Activated CD8-positive, alpha-beta memory T cell treated with anti-CD3 and anti-CD28 coated beads for 48 hours (primary cell): ENCODE data around the gene RYR1.
A peak's percentile ranks its signal among the peaks of the same experiment; 100 is the strongest.
"Not testable (repeated sequence)": the region's sequence is repeated elsewhere in the genome, so short reads cannot be mapped to it uniquely, and the experiment has no call there.

Source experiments
- DNase-seq, 3 experiments: peaks; one replicate each; pipeline ENCODE4 v3.0.0-alpha.2; 2020; ENCODE audit warnings: low read depth in 2 of 3, low spot score in 2 of 3

The RYR1 gene

DNA sequence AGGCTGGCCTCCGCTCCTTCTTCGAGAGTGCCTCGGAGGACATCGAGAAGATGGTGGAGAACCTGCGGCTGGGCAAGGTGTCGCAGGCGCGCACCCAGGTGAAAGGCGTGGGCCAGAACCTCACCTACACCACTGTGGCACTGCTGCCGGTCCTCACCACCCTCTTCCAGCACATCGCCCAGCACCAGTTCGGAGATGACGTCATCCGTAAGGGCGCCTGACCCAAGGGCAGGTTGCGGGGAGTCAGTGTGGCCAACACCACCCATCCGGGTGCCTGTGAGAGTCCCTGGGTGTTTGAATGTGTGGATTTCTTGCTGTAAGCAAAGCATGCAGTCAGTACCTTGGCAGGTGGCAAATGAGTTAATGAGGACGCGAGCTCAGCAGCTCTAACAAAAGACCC lies 78.8 kb downstream of the RYR1 start:
- no peak for DNase-seq

DNA sequence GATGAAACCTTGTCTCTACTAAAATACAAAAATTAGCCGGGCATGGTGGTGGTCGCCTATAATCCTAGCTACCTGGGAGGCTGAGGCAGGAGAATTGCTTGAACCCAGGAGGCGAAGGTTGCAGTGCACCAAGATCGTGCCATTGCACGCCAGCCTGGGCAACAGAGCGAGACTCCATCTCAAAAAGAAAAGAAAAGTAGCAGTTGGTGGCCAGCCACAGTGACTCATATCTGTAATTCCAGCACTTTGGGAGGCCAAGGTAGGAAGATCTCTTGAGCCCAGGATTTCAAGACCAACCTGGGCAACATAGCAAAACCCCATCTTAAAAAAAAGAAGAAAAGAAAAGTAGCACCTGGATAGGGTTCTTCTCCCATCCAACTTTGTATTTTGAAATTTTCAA lies 79.7 kb downstream of the RYR1 start:
- DNase-seq: not testable (repeated sequence)

DNA sequence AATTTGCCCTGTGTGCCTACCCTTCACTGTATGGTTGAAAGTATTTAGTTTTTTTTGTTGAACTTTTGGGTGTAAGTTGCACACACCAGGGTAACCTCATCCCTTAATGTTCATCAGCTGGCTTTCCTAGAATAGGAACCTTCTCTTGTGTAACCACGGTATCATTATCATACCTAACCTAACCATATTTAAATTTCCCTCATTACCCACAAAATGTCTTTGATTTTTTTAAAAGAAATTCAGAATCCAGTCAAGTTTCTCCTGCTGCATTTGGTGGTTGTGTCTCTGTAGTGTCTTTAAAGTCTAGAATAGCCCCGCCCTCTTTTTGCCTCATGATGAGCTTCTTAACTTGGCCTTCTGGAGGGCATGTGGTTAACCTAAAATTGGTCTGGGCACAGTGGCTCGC lies 80.3 kb downstream of the RYR1 start:
- no peak for DNase-seq

DNA sequence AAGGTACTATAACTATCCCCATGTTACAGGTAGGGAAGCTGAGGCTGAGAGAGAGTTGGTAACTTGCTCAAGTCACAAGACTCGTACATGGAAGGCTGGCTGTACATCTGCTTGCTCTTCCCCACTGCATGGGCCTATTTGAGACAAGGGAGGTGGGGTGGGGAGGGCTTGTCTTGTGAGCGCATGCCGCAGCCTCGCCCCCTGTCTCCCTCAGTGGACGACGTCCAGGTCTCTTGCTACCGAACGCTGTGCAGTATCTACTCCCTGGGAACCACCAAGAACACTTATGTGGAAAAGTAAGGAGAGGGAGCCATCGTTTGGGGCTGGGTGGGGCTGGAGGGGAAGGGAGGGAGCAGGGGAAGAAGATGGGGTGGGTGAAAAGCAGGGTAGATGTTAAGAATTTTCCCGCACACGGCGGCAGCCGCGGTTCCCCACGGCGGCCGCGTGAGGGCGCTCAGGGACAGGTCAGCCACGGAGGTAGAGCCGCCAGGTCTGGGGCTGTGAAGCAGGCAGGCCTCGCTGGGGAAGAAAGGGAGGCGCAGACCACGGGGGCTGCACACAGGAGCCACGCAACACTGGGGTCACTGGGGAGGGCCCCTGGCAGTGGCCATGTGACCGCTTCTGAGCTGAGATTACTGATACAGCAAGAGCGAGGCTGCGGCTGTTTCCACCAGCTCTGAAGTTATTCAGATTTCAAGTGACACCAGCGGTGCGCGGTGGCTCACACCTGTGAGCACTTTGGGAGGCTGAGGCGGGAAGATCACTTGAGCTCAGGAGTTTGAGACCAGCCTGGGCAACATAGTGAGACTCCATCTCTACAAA lies 81.5 kb downstream of the RYR1 start:
- peak; percentile 52 to 68 (median 62) for DNase-seq

DNA sequence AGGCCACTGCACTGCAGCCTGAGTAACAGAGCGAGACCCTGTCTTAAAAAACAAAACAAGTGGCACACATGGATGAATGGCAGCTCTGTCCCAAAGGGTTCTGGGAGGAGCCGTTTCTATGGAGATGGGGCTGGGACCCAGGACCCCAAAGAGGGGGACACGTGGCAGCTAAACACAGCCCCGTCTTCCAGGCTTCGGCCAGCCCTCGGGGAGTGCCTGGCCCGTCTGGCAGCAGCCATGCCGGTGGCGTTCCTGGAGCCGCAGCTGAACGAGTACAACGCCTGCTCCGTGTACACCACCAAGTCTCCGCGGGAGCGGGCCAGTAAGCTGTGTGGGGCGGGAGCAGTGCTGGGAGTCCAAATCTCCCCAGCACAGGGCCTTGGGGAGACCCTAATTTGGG lies 82.4 kb downstream of the RYR1 start:
- DNase-seq: no peak

DNA sequence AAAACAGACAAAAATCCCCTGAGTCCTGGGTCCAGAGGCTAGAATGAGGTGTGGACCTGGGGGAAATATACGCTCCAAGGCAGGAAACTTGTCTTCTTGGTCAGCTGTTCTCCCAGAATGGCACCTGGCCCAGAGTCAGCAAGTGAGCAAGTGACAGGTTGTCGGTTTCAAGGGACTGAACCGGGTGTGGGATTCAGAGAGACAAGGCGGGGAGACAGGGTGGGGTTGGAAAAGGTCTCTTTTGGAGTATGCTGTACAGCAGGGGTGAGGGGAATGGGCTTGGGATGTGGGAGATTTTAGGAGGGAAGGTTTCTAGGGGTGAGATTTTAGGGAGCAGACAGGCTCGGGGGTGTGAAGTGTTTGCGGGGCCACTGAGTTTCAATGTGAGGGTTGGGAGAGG lies 83.3 kb downstream of the RYR1 start:
- no peak for DNase-seq

DNA sequence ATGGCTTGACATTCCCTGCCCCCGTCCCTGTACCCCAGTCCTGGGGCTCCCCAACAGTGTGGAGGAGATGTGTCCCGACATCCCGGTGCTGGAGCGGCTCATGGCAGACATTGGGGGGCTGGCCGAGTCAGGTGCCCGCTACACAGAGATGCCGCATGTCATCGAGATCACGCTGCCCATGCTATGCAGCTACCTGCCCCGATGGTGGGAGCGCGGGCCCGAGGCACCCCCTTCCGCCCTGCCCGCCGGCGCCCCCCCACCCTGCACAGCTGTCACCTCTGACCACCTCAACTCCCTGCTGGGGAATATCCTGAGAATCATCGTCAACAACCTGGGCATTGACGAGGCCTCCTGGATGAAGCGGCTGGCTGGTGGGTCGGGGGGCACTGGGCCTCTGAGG lies 83.8 kb downstream of the RYR1 start:
- DNase-seq: no peak

DNA sequence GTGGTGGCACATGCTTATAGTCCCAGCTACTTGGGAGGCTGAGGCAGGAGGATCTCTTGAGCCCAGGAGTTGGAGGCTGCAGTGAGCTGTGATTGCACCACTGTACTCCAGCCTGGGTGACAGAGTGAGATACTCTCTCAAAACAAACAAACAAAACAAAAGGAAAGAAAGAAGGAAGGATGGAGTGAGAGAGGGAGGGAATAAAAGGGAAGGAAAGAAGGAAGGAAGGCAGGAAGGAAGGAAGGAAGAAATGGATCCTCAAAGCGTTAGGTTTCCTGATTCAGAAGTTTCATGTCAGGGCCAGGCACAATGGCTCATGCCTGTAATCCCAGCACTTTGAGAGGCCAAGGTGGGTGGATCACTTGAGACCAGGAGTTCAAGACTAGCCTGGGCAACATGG lies 84.5 kb downstream of the RYR1 start:
- not testable (repeated sequence) for DNase-seq

DNA sequence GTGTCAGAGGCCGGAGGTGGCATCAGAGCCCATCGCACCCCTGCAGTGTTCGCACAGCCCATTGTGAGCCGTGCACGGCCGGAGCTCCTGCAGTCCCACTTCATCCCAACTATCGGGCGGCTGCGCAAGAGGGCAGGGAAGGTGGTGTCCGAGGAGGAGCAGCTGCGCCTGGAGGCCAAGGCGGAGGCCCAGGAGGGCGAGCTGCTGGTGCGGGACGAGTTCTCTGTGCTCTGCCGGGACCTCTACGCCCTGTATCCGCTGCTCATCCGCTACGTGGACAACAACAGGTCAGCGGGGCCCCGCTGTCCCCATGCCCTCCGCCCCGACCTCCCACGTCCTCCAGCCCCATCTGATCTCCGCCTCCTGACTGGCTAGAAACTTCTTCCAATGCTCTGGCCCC lies 85.7 kb downstream of the RYR1 start:
- no peak for DNase-seq

DNA sequence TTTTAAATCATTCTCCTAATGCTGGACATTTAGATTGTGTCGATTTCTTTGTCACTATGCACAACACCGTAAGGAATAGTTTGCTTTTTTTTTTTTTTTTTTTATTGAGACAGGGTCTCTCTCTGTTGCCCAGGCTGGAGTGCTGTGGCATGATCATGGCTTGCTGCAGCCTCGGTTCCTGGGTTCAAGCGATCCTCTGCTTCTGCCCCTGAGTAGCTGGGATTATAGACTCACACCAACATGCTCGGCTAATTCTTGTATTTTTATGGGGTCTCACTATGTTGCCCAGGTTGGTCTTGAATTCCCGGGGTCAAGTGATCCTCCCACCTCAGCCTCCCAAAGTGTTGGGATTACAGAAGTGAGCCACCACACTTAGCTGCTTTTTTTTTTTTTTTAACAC lies 86.5 kb downstream of the RYR1 start:
- DNase-seq: no peak

DNA sequence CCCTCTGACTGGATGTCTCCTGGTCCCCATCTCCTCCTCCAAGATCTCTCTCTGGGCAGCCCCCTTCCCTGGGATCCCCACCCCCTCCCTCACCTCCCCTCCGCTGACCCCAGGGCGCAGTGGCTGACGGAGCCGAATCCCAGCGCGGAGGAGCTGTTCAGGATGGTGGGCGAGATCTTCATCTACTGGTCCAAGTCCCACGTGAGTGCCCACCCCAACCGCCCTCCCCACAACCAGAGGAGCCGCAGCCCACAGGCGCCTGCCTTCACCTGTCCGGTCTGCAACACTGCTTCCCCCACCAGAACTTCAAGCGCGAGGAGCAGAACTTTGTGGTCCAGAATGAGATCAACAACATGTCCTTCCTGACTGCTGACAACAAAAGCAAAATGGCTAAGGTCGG lies 89.4 kb downstream of the RYR1 start:
- DNase-seq: no peak

DNA sequence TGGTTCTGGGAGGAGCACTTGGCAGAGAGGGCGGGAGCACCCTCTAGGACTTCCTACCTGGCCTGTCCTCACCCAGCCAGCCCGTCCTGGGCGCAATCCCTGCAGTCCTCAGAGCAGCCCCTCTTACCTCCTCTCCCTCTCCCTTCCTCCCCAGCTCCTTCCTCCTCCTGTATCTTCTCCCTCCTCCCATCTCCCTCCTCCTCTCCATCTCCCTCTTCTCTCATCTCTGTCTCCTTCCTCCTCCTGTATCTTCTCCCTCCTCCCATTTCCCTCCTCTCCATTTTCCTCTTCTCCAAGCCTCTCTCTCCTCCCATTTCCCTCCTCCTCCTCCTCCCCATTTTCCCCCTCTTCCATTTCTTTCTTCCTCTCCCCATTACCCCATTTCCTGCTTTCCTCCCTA lies 89.8 kb downstream of the RYR1 start:
- DNase-seq: no peak

DNA sequence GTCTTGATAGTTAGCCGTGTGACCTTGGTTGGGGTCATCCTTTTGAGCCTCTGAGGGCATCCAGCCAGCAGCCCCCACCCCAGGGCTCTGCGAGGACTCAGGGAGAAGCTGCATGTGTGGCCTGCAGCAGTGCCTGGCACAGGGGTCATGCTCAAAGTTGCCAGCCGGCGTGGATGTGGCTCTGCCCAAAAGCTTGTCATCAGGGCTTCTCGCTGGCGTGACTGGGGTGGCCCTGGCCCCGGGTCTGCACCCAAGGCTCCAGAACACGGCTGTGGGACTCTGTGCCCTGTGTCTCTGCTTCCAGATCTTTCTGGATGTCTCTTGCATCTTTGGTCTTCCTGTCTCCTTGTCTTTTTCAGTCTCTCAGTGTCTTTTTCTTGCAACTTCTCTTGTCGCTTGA lies 90.9 kb downstream of the RYR1 start:
- DNase-seq: no peak

DNA sequence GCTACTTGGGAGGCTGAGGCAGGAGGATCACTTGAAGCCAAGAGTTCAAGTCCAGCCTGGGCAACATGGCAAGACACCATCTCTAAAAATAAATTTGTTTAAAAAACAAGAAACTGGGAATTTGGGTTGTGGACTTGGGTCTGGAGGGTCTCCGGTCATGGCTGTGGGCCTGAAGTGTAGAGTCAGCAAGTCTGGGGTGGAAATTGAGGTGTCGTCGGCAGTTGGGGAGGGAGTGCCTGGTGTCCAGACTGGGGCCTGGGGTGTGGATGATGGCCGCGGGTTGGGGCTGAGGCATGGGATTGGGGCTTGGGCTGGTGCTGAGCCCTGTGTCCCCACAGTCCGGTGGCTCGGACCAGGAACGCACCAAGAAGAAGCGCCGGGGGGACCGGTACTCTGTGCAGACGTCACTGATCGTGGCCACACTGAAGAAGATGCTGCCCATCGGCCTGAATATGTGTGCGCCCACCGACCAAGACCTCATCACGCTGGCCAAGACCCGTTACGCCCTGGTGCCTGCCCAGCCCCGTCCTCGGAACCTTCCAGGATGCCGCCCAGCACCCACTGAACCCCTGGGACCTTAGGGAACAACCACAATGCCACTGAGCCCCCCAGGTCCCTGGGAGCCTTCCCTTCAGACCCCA lies 91.6 kb downstream of the RYR1 start:
- DNase-seq: no peak

DNA sequence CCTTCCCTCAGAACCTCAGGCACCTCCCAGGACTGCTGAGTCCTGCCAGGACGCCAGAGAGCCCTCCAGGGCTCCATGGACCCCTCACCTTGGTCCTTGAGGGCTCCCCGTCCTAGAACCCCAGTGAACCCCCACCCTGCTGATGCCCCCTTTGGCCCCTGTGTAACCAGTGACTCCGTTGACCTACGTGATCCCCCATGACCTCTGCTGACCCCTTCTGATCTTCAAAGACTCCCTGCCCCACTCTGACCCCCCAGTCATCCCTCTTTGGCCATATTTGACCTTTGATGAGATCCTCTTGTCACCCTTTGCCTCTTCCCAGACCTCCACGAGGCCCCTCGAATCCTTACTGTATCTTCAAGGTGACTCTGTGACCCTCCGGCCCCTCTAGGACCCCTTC lies 92.9 kb downstream of the RYR1 start:
- no peak for DNase-seq

DNA sequence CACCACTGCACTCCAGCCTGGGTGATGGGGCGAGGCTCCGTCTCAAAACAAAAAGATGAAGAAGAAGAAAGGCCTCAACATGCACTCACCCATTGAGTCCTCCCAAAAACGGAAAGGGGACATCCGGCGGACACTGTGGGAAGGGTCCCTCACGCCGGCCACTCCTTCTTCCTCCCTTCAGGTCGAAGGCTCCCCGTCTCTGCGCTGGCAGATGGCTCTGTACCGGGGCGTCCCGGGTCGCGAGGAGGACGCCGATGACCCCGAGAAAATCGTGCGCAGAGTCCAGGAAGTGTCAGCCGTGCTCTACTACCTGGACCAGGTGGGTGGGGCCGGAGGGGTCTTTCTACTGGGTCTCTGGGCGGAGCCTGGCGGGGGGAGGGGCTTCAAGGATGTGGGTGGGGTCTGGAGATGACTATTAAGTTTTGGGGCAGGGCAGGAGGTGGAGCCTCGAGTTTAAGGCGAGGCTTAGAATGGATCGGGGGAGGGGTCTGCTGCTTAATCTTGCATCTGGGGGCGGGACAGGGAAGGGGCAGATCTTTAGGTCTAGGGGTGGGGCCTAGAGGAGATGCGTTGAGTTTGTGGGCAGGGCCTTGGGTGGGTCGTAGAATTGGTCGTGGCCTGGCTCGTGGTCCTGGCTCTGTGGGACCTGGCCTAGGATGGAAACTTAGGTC lies 94.1 kb downstream of the RYR1 start:
- no peak for DNase-seq

DNA sequence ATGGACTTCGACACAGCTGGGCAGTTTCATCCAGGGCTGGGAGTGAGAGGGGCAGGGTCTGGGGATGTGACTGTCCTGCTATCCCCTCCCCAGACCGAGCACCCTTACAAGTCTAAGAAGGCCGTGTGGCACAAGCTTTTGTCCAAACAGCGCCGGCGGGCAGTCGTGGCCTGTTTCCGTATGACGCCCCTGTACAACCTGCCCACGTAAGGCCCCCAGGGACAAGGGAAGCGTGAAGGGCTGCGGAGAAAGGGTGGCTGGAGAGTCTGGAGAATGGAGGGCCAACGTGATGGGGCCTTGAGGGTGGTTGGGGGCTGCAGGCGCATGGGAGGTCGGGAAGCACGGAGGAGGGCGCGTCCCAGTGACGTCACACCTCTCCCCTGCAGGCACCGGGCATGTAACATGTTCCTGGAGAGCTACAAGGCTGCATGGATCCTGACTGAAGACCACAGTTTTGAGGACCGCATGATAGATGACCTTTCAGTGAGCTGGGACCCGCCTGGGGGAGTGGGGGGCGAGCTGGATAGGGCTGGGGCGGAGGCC lies 94.8 kb downstream of the RYR1 start:
- no peak for DNase-seq

DNA sequence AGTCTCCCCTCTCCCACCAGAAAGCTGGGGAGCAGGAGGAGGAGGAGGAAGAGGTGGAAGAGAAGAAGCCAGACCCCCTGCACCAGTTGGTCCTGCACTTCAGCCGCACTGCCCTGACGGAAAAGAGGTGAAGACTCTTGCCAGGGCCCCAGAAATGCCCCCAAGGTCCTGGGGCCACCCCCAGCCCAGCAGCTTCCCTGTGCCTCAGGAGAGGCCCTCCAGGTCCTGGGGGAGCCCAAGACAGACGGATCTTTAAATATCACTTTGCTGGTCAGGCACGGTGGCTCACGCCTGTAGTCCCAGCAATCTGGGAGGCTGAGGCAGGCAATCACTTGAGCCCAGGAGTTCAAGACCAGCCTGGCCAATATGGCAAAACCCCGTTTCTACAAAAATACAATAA lies 95.4 kb downstream of the RYR1 start:
- no peak for DNase-seq

DNA sequence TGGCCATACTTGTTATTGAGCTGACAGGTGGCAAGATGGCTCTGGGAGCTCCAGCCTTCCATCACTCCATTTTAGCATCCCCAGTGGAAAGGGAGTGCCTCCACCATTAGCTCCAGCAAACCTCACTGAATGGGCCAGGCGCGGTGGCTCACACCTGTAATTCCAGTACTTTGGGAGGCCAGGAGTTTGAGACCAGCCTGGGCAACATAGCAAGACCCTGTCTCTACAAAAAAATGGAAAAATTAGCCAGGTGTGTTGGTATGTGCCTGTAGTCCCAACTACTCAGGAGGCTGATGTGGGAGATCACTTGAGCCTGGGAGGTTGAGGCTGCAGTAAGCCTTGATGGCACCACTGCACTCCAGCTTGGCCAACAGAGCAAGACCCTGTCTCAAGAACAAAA lies 98.0 kb downstream of the RYR1 start:
- no peak for DNase-seq

DNA sequence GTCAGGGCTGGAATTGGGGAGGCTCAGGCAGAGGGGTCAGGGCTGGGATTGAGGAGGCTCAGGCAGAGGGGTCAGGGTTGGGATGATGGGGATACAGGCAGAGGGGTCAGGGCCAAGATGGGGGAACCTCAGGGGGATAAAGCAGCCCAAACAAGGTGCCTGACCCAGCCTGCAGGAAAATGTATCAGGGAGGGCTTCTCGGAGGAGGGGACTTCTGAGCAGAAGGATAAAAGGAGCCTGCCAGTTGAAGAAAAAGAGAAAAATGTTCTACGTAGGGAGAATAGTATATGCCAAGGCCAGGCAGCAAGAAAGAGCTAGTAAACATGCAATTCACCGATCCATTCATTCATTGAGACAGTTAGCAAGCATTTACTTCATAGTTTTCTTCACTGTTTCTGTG lies 99.4 kb downstream of the RYR1 start:
- no peak for DNase-seq

DNA sequence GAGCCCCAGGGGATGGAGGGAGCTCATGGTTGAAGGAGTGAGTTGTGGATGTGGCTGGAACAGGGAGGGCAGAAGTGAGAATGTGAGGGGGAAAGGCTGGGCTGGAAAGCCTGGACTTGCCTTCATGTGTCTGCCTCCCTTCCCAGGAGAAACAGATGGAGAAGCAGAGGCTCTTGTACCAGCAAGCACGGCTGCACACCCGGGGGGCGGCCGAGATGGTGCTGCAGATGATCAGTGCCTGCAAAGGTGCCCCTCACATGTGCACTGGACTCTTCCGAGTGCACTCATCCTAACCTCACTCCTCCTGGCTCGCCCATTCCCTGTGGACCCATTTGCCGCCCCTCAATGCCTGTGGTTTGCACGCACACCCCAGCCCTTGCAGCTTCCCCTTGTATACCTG lies 101.1 kb downstream of the RYR1 start:
- DNase-seq: no peak

DNA sequence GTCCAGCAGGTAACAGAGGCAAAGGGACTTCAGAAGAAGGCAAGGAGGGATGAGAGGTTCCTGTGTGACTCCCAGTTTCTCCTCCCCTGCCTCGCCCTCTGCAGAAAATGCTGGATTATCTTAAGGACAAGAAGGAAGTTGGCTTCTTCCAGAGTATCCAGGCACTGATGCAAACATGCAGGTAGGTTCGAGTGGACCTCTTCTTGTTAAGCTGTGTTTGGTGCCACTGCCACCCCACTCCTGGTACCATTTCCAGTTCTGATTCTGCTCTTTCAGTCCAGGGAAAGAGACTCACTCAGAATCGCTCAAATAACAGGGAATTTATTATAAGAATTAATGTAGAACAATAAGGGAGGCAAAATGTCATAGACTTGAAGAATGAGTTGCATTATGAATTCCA lies 101.7 kb downstream of the RYR1 start:
- DNase-seq: no peak
